Measurements from ENCODE around the gene KIF9.

GRCh38 chr3:47313341-47314055 is 30.9 kb upstream of the KIF9 start:
- TF ChIP-seq MAX (CRISPR knock-in tag; IDR thresholded peaks at IDR 0.05) = no peak
- no peak for TF ChIP-seq ATF2 (CRISPR knock-in tag; IDR thresholded peaks at IDR 0.05; ENCODE audit: borderline replicate concordance, low read depth)
- no peak for TF ChIP-seq CTCF (IDR thresholded peaks at IDR 0.05)
- no peak for TF ChIP-seq ZNF232 (CRISPR knock-in tag; IDR thresholded peaks at IDR 0.05)
